ENCODE results near the gene BRD1. TPM values are rescaled to one million over a fixed set of nuclear protein-coding genes. Genes with fewer than 3 reads are reported as not detected.
A peak's percentile ranks its signal among the peaks of the same experiment; 100 is the strongest.

BRD1 gene
- polyA plus RNA-seq, 3 donors: 0.61 to 13.8 (median 0.86) TPM

GRCh38 chr22:49833340-49834007, 5.8 kb upstream of the BRD1 start:
- no peak overlapping the region for H3K9ac ChIP-seq (ENCODE audit: insufficient read depth, low read length, poor library complexity, severe bottlenecking)
- Mint-ChIP-seq H3K36me3 (no peaks in the 10 kb centered on the region), H3K4me1 (peaks cover 21% of the 10 kb centered on the region), H3K27me3 (ENCODE audit: low read depth in 3 of 3) (peaks cover 4 to 10% (median 7%) of the 10 kb centered on the region in 3 donors), H3K9me3 (peaks cover 0 to 4% (median 0%) of the 10 kb centered on the region in 7 donors), H3K27ac (peak overlapping the region in 1 of 7 donors; percentile 45), H3K4me3 (no peak overlapping the region)
- TF ChIP-seq CTCF (IDR thresholded peaks at IDR 0.05): no peak
- WGBS (ENCODE audit: insufficient coverage): 72% methylated on average over 6 of the region's 11 CpGs
- H3K4me2 ChIP-seq (replicated peaks; ENCODE audit: extremely low read depth, low read length, poor library complexity, severe bottlenecking): no peak overlapping the region
- intact Hi-C loops (cut with micrococcal nuclease): no loop called here
- no peak overlapping the region for H3K27ac ChIP-seq (ENCODE audit: low read depth in 1 of 2, low read length in 2 of 2)
- no peaks in the 10 kb centered on the region for H3K36me3 ChIP-seq (replicated peaks in 1 of 2; ENCODE audit: control insufficient read depth in 1 of 2, insufficient read depth in 2 of 2, low read length in 2 of 2)
- H3K4me1 ChIP-seq (ENCODE audit: control insufficient read depth in 1 of 2, insufficient read depth in 2 of 2, low read length in 2 of 2): peaks cover 20 to 27% of the 10 kb centered on the region in 2 donors
- no peak for DNase-seq
- H3K79me2 ChIP-seq (ENCODE audit: insufficient read depth, low read length): peaks cover 5% of the 10 kb centered on the region
- no peak overlapping the region for H2AFZ ChIP-seq (ENCODE audit: insufficient read depth, low read depth, low read length, poor library complexity, severe bottlenecking)
- H3K27me3 ChIP-seq (ENCODE audit: control insufficient read depth in 2 of 2, insufficient read depth in 2 of 2, low read length in 2 of 2): no peaks in the 10 kb centered on the region
- no peak overlapping the region for H3K4me3 ChIP-seq (replicated peaks in 1 of 3; ENCODE audit: low read depth in 2 of 3, low read length in 3 of 3)
- no peaks in the 10 kb centered on the region for H3K9me3 ChIP-seq (replicated peaks in 1 of 2; ENCODE audit: control insufficient read depth in 1 of 2, insufficient read depth in 1 of 2, low read length in 2 of 2)
- no peaks in the 10 kb centered on the region for H4K20me1 ChIP-seq (ENCODE audit: insufficient read depth, low read length)

DNA sequence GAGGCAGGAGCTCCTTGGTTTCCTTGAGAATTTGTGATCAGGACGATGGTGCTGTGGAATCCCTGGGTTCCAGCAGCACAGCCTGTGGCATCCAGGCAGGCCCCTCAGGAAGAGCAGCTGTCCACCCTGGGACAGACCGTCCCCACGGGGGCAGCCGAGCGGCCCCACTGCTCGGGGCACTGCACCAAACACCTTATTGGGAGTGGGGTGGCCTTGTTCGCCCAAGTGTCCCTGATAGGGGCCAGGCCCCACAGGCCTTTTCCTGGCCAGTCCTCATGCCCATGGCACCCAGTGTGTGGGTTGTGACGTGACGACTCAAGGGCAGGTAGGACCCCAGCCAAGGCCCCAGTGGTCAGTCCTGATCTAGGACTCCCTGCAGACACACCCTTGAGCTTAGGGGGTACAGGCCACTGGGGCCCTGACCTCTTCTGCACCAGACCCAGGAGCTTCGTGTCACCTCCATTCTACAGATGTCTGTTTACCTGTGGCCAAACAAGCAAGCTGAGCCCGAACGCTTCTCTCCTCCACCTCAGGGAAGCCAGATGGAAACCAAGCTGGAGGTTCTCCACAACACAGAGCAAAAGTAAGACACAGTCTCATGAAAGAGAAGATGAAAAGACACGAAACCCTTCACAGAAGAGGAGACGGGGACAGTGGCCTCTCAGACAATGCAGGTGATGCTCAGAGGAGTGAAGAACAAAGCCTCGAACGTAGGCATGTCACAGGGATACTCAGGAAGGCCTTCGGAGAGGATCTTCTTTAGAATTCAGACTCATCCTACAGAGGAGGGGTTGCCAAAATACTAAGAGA, 1.6 kb upstream of the BRD1 start:
- peaks cover 26% of the 10 kb centered on the region for H4K20me1 ChIP-seq (ENCODE audit: insufficient read depth, low read length)
- H3K27ac ChIP-seq (ENCODE audit: low read depth in 1 of 2, low read length in 2 of 2): peak overlapping the region in 1 of 2 donors; percentile 2
- intact Hi-C loops (cut with micrococcal nuclease): no loop called here
- Mint-ChIP-seq H3K27me3 (ENCODE audit: low read depth in 3 of 3) (peaks cover 0 to 3% (median 0%) of the 10 kb centered on the region in 3 donors), H3K36me3 (peaks cover 5 to 10% of the 10 kb centered on the region in 2 donors), H3K27ac (peak overlapping the region in 4 of 7 donors; percentile 35 to 84 (median 62)), H3K9me3 (peaks cover 0 to 4% (median 0%) of the 10 kb centered on the region in 7 donors), H3K4me1 (peaks cover 37% of the 10 kb centered on the region), H3K4me3 (peak overlapping the region; percentile 49 to 72)
- peaks cover 40 to 49% of the 10 kb centered on the region in 2 donors for H3K4me1 ChIP-seq (ENCODE audit: control insufficient read depth in 1 of 2, insufficient read depth in 2 of 2, low read length in 2 of 2)
- 98% methylated on average over 9 of the region's 17 CpGs for WGBS (ENCODE audit: insufficient coverage)
- DNase-seq: no peak
- H3K9ac ChIP-seq (ENCODE audit: insufficient read depth, low read length, poor library complexity, severe bottlenecking): no peak overlapping the region
- peaks cover 33% of the 10 kb centered on the region for H3K79me2 ChIP-seq (ENCODE audit: insufficient read depth, low read length)
- no peak for TF ChIP-seq CTCF (IDR thresholded peaks at IDR 0.05)
- peak overlapping the region; percentile 51 for H3K4me2 ChIP-seq (replicated peaks; ENCODE audit: extremely low read depth, low read length, poor library complexity, severe bottlenecking)
- peak overlapping the region; percentile 19 for H2AFZ ChIP-seq (ENCODE audit: insufficient read depth, low read depth, low read length, poor library complexity, severe bottlenecking)
- no peaks in the 10 kb centered on the region for H3K27me3 ChIP-seq (ENCODE audit: control insufficient read depth in 2 of 2, insufficient read depth in 2 of 2, low read length in 2 of 2)
- no peaks in the 10 kb centered on the region for H3K9me3 ChIP-seq (replicated peaks in 1 of 2; ENCODE audit: control insufficient read depth in 1 of 2, insufficient read depth in 1 of 2, low read length in 2 of 2)
- H3K4me3 ChIP-seq (replicated peaks in 1 of 3; ENCODE audit: low read depth in 2 of 3, low read length in 3 of 3): peak overlapping the region in 1 of 3 experiments; percentile 41
- H3K36me3 ChIP-seq (replicated peaks in 1 of 2; ENCODE audit: control insufficient read depth in 1 of 2, insufficient read depth in 2 of 2, low read length in 2 of 2): peaks cover 6 to 8% of the 10 kb centered on the region in 2 donors

All from CD14-positive monocyte (primary cell).